GM12872 (cell line): ENCODE data around the gene WDTC1.

Experiments
- TF ChIP-seq, protein P1 (sequence below): IDR thresholded peaks from 3 replicates; pipeline ENCODE4 v1.5.1; 2011; ENCODE audit warnings: low read depth, mild to moderate bottlenecking, low read length, moderate library complexity; ENCODE audit not compliant: insufficient read depth

Gene WDTC1

DNA sequence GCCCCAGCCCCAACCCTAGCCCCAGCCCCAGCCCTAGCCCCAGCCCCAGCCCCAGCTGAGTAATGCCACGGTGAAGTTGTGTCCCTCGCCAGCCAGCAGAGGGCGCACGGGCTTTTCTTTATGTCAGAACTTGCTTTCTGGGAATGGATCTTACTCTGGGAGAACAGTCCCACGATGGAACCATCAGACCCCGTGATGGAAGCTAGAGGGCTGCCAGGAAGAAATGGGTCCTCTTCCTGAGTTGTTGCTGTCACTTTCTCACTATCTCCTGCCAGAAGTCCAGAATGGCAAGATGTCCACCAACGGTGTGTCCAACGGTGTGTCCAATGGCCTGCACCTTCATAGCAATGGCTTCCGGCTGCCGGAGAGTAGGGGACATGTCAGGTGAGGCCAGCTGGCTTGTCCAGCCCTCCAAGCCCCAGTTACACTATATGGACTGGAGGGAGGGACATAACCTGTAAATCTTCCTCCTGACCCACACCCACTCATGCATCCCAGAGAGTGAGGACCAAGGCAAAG, 62.4 kb downstream of the WDTC1 start:
- TF ChIP-seq, protein P1, sequence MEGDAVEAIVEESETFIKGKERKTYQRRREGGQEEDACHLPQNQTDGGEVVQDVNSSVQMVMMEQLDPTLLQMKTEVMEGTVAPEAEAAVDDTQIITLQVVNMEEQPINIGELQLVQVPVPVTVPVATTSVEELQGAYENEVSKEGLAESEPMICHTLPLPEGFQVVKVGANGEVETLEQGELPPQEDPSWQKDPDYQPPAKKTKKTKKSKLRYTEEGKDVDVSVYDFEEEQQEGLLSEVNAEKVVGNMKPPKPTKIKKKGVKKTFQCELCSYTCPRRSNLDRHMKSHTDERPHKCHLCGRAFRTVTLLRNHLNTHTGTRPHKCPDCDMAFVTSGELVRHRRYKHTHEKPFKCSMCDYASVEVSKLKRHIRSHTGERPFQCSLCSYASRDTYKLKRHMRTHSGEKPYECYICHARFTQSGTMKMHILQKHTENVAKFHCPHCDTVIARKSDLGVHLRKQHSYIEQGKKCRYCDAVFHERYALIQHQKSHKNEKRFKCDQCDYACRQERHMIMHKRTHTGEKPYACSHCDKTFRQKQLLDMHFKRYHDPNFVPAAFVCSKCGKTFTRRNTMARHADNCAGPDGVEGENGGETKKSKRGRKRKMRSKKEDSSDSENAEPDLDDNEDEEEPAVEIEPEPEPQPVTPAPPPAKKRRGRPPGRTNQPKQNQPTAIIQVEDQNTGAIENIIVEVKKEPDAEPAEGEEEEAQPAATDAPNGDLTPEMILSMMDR: peak; percentile 81

DNA sequence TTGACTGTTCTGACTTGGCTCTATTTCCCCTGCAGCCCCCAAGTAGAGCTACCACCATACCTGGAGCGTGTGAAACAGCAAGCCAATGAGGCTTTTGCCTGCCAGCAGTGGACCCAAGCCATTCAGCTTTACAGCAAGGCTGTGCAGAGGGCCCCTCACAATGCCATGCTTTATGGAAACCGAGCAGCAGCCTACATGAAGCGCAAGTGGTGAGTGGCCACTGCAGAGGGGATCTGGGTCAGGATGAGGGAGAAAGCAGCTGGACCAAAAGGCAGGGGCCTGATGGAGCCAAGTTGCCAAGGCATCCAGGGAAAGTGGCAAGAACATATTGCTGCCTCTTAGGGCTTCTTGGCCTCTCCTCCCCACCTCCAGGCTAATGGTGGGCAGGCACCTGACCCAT, 63.5 kb downstream of the WDTC1 start:
- TF ChIP-seq, protein P1: no peak

DNA sequence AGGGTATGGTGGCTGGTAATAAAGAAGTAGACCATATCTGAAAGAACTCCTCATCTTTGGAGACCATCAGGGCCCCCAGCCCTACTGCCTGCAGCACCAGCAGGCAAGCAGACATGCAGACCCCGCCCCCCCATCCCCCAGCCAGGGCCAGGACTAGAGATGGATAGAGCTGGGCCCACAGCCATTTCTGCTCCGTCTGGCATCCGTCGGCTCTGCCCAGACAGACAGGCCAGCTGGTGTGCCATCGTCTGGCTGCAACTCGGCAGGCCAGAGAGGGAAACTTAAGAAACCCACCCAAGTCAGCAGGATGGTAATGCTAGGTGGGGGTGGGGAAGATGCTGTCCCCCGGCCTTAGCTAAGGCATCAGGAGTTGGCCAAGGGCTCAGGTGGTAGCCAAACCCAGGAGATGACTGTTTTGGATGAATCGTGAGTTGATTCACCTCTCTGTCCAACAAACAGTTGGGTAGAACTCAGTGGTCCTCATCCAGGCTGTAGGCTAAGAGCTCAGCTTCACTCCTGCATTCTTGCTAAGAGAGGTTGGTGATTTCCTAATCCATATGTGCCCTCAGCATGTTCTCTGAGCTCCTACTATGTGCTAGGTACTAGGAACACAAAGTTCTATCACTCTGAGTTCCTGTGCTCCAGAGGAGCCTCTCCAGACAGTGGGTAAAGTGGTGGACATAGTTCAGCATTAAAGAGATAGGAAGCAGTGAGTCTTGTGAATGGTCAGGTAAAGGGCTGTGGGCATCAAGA, 64.4 kb downstream of the WDTC1 start:
- TF ChIP-seq, protein P1: no peak

DNA sequence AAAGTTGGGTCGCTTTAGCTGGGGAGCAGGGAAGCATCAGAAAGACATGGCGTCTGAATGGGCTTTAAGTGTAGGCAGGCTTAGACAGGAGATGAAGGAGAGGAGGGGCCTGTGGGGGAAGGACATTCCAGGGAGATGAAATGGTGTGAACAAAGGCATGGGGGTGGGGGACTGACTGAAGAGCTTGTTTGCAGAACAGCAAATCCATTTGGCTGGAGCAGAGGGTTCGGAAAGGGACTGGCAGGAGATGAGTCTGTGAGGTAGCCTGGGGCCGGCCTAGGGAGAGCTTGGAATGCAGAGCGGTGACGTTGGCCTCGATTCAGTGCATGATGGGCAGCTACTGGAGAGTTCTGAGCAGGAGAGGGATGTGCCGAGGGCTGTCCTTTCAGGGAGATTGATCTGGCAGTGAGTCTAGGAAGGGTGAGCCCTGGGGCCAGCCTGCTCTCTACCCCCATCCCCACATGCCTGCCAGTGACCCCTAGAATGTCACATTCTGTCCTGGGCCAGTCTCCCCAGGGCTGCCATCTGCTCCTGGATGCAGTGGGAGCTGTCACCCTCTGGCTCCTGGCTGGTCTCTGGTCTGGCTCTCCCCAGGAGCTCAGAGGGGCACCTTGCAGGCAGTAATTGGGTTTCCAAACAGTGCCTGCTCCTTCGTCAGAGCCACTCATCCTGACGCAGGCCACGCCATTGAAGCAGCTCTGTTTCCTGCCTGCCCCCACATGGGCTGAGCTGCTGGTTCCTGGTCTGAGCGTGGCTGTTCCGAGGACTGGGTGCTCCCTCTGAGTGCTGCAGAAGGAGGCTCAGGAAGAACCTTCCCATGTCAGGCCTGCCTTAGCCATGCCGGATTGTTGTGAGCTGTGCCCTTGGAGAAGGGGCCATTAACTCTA, 65.2 kb downstream of the WDTC1 start:
- TF ChIP-seq, protein P1: no peak

DNA sequence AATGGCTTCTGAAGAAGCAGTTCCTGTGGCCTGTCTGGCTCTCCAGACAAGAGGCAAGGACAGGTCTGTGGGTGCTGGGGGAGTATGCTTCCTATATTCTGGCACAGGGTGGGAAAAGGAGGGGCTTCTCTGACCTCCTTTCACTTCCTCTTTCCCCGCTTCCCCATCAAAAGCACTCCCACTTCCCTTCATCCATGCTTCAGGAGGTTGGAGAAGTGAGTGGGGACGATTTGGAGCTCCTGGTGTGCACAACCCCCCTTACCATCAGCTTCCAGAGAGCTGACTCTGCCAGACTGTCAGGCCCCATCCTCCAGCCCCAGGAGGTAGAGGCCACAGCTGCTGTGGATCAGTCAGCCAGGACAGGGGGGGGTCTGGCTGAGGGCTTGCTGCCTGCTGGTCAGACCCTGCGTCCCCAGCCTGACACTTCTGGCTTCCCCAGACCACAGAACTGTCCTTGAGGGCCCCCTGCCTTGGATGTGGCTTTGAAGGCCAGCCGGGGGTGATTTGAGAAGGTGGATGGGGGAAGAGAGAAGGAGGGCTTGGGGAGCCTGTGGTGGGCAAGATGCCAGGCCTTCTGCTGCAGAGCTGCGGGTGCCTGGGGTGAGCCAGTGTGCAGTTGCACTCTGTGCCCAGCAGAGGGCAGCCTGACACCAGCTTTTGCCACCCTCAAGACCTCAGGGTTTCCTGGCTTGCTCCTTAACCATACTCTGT, 66.1 kb downstream of the WDTC1 start:
- TF ChIP-seq, protein P1: peak; percentile 100

DNA sequence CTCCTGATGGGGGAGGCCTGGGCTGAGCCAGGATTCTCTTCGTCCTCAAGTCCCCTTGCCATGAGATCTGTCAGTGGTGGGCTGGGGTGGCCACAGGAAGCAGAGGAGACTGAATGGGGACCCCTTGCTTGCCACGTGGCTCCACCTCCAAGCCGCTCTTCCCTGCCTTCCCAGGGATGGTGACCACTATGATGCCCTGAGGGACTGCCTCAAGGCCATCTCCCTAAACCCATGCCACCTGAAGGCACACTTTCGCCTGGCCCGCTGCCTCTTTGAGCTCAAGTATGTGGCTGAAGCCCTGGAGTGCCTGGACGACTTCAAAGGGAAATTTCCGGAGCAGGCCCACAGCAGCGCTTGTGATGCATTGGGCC, 66.6 kb downstream of the WDTC1 start:
- TF ChIP-seq, protein P1: no peak
